ENCODE data around the gene PPP1R16B.
A peak's percentile ranks its signal among the peaks of the same experiment; 100 is the strongest.

PPP1R16B gene

DNA sequence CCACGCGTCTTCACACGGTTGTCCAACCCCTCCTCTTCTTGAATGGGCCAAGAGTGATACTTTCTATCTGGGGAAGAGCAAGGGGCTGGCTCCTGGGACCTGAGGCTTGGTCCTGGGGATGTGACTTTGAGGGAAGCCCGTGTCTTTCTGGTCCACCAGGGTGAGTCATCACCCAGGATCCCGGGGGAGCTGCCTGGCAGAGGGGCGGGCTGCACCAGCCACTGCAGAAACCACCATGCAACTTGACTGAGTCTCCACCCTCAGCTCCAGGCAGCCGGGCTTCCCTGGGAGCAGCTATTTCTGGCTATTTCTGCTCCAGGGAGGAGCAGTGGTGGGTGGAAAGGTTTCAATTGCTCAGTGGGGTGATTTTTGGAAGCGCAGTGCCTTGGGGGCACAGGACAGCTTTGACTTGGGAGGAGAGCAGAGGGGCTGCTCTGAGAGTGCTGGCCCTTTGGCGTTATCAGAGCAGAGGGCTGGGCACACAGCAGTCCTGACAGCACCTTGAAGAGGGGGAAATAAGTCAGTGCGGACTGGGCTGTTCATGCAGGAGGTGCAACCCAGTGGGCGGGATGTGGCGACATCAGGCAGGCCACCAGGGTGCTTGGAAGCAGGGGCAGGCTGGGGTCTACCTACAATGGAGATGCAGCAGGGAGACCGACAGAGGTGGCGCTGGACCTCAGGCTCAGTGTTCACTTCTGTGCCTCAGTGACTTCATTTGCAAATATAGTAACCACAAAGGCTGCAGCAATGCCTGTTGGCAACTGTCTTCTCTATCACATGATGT lies 75.6 kb downstream of the PPP1R16B start:
- no peak for DNase-seq

DNA sequence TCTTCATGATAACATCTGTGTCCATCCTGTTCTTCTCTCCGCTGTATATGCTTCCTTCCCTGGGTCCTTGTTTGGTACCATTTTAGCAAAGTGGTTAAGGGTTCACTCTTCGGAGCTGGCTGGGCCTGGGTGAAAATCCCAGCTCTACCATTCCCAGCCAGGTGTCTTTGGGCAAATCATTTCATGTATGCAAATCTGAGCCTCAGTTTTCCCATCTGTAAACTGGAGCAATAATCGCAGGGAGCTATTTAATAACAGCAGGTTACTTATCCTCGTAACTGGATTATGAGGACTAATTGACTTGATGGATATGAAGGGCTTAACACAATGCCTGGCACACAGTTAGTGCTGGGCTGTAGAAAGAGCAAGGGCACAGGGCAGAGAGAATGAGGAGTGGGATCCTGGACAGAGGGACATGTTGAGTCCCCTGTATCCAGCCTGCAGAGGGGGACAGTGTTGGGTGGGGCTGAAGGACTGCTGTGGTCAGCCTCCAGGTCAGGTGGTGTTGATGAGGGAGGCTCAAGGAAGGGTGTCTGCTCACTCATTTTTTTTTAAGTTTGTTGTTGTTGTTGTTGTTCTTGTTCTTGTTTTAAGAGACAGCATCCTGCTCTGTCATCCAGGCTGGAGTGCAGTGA lies 76.4 kb downstream of the PPP1R16B start:
- no peak for DNase-seq

DNA sequence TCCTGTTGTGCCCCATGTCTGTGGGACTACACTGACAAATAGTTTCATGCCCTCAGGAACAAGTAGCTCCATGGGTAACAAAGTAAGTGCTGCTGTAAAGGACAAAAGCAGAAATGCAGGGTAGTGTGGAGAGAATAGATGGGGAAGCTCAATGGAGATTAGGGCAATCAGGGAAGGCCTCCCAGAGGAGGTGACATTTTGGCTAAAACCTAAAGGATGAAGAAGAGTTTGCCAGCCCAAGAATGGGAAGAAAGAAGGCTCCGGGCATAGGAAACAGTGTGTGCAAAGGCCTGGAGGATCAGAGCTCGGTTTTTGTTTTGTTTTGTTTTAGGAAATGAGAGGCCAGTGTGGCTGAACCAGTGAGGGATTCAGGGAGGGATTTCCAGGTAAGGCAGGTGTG lies 77.1 kb downstream of the PPP1R16B start:
- DNase-seq, result no peak

DNA sequence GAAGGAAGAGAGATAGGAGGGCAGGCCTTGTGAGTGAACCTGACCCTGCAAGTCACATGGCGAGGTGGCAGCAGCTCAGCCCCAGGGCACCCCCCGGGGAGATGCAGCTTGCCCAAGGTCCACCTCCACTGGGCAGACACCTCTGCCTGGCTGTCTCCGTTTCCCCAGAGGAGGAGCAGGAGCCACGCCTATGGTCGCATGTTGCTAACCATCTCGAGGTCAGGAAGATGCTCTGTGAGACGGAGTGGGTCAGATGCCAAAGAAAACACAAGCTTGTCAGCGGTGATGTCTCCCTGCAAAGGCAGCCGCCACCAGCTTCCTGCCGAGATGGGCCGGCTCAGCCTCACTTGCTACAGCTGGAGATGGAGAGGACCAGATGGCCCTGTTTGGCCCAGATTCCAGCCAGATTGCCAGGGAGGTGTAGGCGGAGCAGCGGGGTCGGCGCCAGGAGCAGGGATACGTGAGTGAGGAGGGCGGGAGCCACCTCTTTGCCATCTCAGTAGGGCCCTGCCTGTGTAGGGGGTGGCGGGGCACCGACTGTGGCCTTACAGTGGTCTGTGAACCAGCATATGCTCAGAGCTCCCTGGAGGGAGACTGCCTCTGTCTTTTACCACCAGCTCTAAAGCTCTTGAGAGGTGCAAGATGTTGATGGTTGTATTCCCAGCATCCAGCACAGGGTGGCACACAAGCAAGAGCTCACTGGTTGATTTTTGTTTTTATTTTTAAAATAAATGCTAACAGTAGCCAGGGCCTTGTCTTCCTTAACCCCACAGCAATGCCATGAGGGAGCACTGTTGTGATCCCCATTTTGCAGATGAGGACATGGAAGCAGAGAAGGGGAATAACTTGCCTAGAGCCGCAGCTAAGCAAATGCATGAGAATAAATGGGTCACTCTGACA lies 77.8 kb downstream of the PPP1R16B start:
- DNase-seq, result no peak

DNA sequence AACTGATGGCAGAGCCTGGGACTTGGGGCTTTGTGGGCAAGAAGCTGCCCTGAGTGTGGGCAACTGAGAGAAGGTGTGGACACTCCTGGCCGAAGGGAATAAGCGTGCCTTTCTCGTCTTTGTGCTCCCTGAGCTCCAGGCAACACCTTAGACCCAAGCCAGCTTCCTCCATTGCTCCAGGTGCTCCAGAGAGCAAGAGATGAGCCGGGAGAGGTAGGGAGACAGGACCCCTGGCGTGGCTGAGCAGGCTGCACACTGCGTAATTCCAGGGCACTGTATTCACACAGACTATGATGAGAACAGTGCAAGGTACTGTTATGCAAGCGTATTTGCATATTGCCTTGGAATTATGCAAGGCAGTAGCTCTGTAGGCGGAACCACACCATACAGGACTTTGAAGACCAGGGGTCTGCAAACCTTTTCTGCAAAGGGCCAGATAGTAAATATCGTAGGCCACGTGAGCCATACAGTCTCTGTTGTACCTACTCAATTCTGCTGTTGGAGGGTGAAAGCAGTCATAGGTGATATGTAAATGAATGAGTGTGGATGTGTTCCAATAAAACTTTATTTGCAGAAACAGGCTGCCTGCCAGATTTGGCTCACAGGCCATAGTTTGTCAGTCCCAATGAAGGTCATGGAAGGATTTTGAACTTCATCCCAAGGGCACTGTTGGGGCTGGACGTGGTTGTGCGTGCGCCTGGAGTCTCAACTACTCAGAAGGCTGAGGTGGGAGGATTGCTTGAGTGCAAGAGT lies 78.7 kb downstream of the PPP1R16B start:
- no peak for DNase-seq

DNA sequence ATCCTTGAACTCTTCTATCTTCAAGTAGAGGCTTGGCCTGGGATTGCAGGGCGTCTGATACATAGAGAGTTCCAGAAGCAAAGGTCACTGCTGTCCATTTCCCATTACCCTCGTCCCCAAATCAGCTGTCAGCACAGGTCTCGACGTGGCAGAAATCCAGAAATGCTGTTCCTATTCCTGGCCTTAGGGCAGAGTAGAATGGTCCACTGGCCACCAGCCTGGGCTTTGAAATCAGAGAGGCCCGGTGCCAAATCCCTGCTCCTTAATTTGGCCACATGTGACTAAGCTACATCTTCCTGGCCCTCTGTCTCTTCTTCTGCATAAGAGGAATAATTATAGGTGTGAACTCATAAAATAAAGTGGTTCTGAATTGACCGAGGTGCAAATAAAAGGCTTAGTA lies 79.9 kb downstream of the PPP1R16B start:
- DNase-seq, result no peak

DNA sequence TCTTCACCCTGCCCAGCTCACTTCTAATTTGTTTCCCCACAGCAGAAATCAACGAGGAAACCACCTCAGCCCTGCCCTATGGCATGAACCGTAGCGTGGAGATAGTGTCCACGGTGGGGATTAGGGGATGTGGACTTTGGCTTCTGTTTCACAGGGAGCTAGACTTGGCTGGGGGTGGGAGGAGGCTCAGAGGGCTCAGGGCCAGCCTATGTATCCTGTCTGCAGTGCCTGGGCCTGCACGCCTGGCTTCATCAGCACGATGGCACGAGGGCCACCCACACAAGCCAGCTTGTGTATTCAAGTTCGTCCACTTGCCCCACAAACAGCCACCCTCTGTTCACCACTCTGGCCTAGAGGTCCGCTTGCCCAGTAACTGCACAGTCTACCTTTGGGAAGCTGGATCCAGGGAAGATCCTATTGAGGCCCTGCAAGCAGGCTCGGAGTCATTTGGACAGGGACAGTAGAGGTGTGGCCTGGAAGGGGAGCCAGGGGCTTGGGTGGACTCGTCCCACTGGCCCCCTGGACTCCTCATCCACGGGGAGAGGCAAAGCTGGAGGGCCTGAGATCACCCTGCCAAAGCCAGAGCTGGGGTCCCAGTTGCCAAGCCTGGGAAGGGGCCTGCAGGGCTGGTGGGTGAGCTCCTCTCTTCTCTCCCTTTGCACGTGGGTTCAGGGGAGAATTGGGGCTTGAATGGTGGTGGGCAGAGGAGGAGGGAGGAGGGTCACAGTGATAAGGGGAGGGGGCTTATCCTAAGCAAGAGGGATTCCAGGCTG lies 82.7 kb downstream of the PPP1R16B start:
- no peak for DNase-seq

DNA sequence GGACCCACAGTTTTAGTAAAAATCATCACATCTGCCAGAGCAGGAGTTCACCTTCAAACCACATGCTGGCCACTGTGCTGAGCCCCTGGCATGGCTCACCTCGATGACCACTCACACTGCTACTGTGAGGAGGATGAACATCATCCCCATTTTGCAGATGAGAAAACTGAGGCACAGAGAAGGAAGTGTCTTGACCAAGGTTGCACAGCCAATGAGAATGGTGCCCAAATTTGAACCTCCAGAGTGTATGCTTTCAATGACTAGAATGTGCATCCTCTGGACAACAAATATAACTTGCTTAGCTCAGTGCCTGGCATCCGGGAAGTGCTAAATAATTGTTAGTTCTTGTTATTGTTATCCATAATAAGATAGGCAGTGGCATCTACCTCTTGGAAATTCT lies 83.6 kb downstream of the PPP1R16B start:
- no peak for DNase-seq

DNA sequence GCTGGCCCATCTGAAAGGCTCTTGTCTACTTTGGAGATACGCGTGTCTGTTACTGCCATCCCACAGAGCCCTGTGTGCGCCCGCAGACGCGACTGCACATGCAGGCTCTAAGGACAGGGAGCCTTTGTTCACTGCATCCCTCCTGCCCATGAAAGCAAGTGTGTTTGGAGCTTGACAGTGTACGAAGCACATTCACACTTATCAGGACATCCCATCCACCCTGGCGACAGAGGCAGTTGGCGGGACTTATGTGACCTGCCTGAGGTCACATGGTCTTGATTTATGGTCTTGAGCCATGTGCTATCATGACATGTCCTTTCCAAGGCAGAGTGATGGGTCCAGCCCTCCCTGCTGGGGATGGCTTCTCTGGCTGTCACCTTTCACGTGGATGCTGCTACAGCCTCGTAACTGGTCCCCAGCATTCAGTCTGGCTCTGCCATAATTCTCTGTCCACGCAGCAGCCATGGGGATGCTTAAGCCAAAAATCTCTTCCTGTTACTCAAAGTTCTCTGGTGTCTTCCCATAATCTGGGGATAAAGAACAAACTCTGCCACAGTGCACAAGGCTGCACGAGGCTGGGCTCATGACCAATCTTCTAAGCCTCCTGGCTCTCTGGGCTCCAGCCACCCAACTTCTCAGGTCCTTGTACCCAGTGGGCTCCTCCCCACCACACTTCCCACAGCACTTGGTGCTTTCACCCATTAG lies 84.4 kb downstream of the PPP1R16B start:
- DNase-seq, result no peak

DNA sequence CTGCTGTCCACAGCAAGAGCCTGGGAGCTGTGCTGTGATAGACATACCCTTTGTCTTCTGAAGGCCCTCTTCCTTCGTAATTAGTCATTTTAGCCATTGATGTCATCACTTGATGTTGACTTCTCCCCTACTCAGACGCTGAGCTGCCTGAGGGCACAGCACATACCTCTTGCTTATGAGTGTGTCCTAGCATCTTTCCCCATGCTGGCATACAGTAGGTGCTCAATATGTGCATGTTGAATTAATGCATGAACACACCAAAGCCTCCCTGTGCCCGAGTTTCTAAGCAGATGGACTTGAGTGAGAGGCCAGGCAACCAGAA lies 85.0 kb downstream of the PPP1R16B start:
- DNase-seq, result no peak

DNA sequence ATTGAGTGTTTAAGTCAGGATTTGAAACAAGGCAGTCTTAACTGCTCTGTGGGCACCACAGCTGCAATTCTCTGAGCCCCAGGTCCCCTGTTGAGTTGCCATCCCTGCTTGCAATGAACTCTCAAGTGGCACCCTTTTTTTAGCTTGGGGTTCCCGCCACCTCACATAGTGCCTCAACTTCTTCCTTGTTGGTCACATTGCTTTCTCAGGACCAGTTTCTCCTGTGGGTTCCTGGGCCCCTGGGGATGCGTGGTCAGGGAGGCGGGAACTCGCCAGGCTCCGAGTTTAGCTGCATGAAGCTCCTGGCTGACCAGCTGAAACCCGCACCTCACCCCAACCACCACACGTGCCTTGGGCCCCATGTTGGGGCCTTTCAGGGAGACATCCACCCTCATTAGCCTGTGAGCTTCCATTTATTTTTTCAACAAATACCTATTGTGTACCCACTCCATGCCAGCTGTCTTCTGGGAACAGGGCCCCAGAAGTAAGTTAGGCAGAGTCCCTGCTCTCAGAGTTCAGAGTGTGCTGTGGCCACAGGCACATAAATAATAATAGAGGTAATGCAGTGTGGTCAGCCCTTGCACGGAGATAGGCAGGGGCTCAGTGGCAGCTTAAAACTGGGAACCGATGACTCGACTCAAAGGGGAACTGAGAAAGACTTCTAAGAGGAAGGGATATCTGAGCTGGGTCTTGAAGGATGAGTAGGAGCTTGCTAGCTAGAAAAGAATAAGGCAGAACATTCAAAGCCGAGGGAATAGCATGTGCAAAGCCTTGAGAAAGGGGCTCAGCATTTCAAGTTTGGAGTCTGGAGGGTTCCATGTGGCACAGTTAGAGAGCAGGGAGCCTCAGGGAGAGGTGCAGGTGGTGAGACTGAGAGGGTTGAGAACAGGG lies 86.8 kb downstream of the PPP1R16B start:
- no peak for DNase-seq

DNA sequence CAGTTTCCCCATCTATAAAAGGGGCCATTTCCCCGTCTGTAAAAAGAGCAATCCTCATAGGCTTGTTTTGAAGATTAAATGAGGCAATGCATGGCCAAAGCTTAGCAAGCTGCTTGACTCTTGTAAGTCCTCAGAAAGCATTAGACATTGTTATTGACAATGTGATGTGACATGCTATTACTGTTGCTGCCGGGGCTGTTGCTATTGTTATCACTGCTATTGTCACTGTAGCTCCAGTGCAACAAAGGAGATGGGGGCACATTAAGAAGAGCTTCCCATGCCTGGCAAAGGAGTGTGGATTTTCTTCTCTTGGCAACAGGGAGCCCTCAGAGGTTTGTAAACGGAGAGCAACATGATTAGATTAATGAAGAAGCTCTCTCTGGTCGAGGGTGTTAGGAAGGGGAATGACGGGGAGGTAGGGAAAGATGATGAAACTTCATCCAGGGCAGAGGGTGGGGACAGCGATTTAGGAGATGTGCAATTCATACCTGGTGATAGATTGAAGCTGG lies 87.6 kb downstream of the PPP1R16B start:
- no peak for DNase-seq

DNA sequence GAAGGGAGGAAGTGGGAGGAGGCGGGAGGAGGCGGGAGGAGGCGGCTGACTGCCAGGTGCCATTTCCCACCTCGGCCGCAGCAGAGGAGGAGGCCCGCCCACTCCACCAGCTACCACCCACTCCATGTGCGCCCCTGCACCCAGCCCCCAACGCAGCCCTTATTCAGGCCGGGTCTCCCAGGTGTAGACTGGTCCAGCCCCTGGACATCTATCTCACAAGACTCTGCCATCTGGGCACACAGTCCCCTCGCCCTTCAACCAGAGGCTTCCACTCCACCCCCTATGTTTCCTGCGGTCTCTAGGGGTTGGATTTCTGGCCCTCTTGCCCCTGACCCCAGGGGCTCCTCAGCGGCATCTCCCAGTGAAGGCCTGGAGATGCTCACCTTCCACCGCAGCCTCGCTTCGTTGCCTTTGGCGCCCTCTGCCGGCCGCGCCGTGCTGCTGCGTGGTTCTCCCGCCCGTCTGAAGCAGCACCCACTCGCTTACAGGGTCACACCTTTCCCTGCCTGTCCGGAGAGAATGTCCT lies 88.1 kb downstream of the PPP1R16B start:
- peak; percentile 85 for DNase-seq

DNA sequence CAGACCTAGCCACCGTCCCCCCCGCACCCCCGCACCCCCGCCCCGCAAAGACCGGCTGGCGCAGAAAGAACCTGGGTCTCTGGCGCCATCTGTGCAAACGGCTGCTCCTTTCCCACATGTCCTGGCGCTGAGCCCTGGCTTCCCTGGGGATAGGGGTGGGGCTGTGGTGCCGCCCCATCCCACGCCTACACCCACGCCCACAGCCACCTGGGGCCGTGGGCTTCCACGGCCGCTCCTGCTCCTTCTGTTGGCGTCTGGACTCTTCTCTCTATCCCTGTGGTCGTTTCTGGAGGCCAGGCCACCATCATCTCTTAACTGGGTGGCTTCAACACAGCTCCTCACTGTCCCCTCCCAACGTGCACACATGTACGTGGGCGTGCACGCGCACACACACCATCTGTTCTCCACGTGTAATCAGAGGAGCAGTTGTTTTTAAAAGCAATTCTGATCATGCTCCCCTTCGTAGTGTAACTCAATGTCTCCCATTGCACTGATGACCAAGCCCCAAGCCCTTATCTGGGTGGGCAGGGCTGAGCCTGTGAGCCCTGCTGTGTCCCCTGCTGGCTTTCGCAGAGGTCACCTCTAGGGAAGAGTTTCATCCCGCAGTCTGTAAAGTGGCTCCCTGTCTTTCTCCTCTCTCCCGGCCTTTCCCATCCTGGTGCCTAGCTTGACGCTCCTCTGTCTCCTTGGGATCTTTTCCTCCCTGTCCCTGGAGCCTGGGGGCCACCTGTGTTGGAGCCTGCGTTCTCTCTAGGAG lies 88.8 kb downstream of the PPP1R16B start:
- DNase-seq, result no peak

DNA sequence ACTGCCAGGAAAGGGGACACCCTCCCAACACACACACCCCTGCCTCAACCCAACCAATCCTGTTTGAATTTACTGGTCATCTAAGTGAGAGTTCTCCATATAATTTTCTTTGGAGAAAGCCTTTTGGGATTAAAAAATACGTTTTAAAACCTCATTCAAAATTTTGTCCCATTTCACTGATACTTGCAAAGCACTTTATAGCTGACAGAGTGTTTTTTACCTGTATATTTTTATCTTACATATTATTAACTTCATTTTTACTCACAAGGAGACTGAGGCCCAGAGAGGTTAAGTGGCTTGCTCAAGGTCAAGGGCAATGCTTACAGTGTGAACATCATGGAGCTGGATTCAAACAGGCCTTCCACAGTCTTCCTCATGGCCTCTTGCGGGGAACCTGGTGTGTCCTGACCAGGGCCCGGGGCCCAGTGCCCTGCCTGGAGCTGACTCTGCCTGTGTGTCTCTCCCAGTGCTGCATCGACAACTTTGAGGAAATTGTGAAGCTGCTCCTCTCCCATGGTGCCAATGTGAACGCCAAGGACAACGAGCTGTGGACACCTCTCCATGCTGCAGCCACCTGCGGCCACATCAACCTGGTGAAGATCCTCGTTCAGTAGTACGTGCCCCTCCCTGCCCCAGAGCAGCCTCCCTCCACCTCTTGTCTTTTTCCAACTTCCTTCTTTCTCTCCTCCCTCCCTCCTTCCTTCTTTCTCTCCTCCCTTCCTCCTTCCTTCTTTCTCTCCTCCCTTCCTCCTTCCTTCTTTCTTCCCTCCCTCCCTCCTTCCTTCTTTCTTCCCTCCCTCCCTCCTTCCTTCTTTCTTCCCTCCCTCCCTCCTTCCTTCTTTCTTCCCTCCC lies 89.8 kb downstream of the PPP1R16B start:
- no peak for DNase-seq

DNA sequence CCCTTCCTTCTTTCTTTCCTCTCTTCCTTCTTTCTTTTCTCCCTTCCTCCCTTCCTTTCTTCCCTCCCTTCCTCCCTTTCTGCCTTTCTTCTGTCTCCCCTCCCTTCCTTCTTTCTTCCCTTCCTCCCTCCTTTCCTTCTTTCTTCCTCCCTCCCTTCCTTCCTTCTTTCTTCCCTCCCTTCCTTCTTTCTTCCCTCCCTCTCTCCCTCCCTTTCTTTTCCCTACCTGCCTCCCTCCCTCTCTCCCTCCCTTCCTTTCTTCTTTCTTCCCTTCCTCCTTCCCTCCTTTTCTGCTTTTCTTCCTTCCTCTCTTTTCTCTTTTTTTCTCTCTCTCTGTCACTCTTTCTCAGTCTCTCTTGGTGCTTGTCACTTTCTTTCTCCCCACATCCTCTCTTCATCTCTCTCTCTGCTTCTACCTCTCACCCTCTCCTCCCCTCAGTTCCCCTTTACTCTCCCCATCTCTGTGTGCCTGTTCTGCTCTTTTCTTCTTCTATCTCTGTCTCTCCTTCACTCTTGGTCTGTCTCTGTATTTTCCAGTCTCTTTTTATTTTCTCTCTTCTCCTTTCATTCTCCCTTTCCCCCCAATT lies 90.6 kb downstream of the PPP1R16B start:
- no peak for DNase-seq

DNA sequence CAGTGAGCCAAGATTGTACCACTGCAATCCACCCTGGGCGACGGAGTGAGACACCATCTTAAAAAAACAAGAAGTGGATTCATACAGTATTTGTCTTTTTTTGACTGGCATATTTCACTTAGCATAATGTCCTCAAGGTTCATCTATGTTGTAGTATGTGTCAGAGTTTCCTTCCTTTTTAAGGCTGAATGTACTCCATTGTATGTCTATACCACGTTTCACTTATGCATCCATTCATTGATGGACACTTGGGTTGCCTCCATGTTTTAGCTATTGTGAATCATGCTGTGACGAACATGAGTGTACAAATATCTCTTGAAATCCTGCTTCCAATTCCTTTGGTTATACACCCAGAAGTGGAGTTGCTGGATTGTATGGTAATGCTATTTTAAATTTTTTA lies 91.8 kb downstream of the PPP1R16B start:
- no peak for DNase-seq

DNA sequence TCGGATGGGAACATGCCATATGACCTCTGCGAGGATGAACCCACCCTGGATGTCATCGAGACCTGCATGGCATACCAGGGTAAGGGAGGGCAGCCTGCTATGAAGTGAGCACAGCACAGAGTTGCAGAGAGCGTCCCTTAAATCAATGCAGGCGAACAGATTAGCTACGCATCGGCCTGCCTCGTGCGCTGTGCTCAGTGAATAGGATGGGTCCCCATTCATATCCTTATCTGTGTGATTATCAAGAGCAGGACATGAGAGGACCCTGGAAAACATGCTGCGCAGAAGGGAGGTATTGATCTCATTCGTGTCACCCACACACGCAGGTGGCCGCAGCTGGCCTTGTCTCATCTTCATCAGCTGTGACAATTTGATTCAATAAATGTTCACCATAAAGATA lies 95.1 kb downstream of the PPP1R16B start:
- DNase-seq, result no peak

Measured in activated CD8-positive, alpha-beta memory T cell treated with anti-CD3 and anti-CD28 coated beads, Interleukin-2, amount 50 U/mL, for 4 hours (primary cell).